Thymus (tissue), 11 donors: ENCODE measurements around the gene MOXD1. TPM values are rescaled to one million over a fixed set of nuclear protein-coding genes. Genes with fewer than 3 reads are reported as not detected.
"Not testable (repeated sequence)": the region's sequence is repeated elsewhere in the genome, so short reads cannot be mapped to it uniquely, and the experiment has no call there.

Experiments
- DNase-seq, 9 donors: peaks; one replicate each; pipeline ENCODE4 v3.0.0-alpha.2; 2013; ENCODE audit warnings: low spot score in 9 of 9, low read depth in 6 of 9, missing footprints in 1 of 9
- H3K27ac ChIP-seq, 2 donors: one replicate each; pipeline ENCODE4 v1.5.1; 2013; ENCODE audit warnings: control low read depth in 1 of 2, low read depth in 1 of 2, low read length in 1 of 2, mild to moderate bottlenecking in 1 of 2, moderate library complexity in 1 of 2
- H3K27me3 ChIP-seq, 2 donors: one replicate each; pipeline ENCODE4 v1.5.1; 2013; ENCODE audit warnings: low read length in 1 of 2; ENCODE audit not compliant: control insufficient read depth in 2 of 2, insufficient read depth in 1 of 2
- H3K36me3 ChIP-seq, 2 donors: one replicate each; pipeline ENCODE4 v1.5.1; 2013; ENCODE audit warnings: low read length in 1 of 2, mild to moderate bottlenecking in 1 of 2, moderate library complexity in 1 of 2; ENCODE audit not compliant: control insufficient read depth in 2 of 2, insufficient read depth in 2 of 2
- H3K4me1 ChIP-seq, 2 donors: one replicate each; pipeline ENCODE4 v1.5.1; 2013; ENCODE audit warnings: low read length in 2 of 2; ENCODE audit not compliant: control insufficient read depth in 2 of 2, insufficient read depth in 2 of 2
- H3K4me3 ChIP-seq, 2 donors: one replicate each; pipeline ENCODE4 v1.5.1; 2013; ENCODE audit warnings: low read length in 2 of 2, control low read depth in 1 of 2, mild to moderate bottlenecking in 1 of 2
- H3K9me3 ChIP-seq, 2 donors: one replicate each; pipeline ENCODE4 v1.5.1; 2013; ENCODE audit warnings: low read length in 1 of 2, mild to moderate bottlenecking in 1 of 2; ENCODE audit not compliant: control insufficient read depth in 2 of 2, insufficient read depth in 1 of 2
- WGBS: extraction: QIAGEN DNeasy Blood & Tissue Kit; methylation state at CpG from one replicate; pipeline ENCODE4 v1.1.7; 2013; 5-methylcytosine and 5-hydroxymethylcytosine counted together
- polyA plus RNA-seq: library from polyadenylated mRNA; stranded (reverse); fragments of 200-250 nt; gene quantifications from one replicate; pipeline ENCODE4 v1.2.3, GENCODE V29; 2013
- total RNA-seq: library from RNA; stranded (reverse); fragments of 120-200 nt; gene quantifications from one replicate; pipeline ENCODE4 v1.2.4, GENCODE V29; 2013
- donor health status: healthy.

Gene MOXD1
- total and polyA plus RNA-seq, 2 donors, result 1.9 to 3.2 TPM

DNA sequence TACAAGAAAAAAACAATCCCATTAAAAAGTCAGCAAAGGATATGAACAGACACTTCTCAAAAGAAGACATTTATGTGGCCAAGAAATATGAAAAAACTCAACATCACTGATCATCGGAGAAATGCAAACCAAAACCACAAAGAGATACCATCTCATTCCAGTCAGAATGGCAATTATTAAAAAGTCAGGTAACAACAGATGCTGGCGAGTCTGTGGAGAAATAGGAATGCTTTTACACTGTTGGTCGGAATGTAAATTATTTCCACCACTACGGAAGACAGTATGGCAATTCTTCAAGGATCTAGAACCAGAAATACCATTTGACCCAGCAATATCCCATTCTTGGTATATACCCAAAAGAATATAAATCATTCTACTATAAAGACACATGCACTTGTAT, 91.1 kb downstream of the MOXD1 start:
- WGBS, result 83% methylated on average over 4 of the region's 4 CpGs
- not testable (repeated sequence) for H3K4me3 ChIP-seq, H3K9me3 ChIP-seq, DNase-seq, H3K4me1 ChIP-seq, H3K27ac ChIP-seq, H3K36me3 ChIP-seq, H3K27me3 ChIP-seq

DNA sequence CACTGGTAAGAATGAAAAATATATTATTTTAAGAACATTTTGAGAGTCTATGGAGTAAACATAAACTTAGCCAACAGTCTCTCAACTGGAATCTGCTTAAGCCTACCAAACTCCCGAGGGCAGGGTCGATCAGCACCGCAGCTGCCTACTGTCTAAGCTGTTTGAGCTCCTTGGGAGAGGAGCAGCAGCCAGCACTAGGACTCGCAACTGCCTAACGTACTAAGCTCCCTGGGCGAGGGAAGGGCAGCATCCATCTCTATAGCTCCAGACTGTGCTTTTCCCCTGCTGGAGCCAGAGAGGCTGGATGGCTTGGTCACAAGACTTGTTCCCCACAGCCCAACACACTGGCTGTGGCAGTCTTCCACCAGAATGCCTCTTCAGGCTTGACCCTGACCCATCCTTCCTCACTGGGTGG, 96.4 kb downstream of the MOXD1 start:
- no peak for DNase-seq
- H3K4me3 ChIP-seq, result no peak overlapping the region
- peaks cover 0 to 6% of the 10 kb centered on the region in 2 donors for H3K9me3 ChIP-seq
- H3K36me3 ChIP-seq, result no peaks in the 10 kb centered on the region
- H3K27me3 ChIP-seq, result no peaks in the 10 kb centered on the region
- no peaks in the 10 kb centered on the region for H3K4me1 ChIP-seq
- WGBS, result 96% methylated on average over 6 of the region's 6 CpGs
- no peak overlapping the region for H3K27ac ChIP-seq

DNA sequence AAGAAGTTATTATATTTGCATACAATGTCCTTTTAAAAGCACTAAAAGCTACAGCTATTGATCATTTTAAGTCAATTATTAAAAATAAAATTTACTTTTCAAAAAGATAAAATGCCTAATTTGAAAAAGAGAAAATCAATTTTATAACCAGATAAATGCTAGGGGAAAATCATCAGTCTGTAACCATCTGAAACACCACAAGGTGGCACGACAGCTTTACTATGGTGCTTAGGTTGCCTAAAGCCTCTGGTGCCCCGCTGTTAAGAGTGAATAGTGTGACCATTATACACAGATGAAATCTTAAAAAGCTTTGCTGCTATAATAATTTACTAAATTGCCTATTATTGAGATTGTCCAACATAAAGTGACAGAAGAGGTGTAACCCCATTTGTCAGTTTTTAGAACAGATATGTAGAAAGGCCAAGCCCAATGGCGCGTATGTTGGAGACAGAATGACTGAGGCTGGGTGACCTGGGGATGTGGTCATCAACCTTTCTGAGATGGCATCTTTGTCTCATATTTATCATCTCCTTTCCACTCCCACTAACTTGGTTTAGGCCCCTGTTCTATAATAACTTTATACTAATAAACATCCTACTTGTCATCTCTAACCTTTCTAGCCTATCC, 100.8 kb downstream of the MOXD1 start:
- DNase-seq, result peak in 2 of 9 donors; percentile 8 to 12

DNA sequence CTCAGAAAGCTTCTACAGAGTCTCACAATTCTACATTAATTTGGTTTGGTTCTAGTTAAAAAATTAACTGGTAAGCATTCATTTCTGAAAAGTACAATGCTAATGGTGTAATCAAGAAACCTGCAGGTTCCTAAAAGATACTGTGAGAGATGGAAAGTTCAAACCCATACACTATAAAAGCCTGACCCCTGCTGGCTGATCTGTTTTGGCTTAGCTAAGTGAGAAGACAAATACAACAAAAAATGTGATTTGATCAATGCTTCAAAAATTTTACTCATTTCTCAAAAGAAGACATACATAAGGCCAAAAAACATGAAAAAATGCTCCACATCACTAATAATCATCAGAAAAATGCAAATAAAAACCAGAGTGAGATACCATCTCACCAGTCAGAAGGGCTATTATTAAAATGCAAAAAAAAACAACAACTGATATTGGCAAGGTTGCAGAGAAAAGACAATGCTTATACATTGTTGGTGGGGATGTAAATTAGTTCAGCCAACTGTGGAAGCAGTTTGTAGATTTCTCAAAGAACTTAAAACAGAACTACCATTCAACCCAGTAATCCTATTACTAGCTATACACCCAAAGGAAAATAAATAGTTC, 102.8 kb downstream of the MOXD1 start:
- DNase-seq, result peak in 6 of 9 donors; percentile 3 to 54 (median 17)
- no peak overlapping the region for H3K27ac ChIP-seq
- H3K36me3 ChIP-seq, result no peaks in the 10 kb centered on the region
- no peaks in the 10 kb centered on the region for H3K4me1 ChIP-seq
- no peaks in the 10 kb centered on the region for H3K27me3 ChIP-seq
- no peaks in the 10 kb centered on the region for H3K9me3 ChIP-seq
- H3K4me3 ChIP-seq, result no peak overlapping the region

More for the DNA sequence above, 100.8 kb downstream of the MOXD1 start:
- WGBS, result 68% methylated on average over 4 of the region's 4 CpGs
- Histone ChIP-seq H3K4me3 (no peak overlapping the region), H3K36me3 (no peaks in the 10 kb centered on the region), H3K27me3 (no peaks in the 10 kb centered on the region), H3K9me3 (peaks cover 0 to 6% of the 10 kb centered on the region in 2 donors), H3K4me1 (no peaks in the 10 kb centered on the region), H3K27ac (no peak overlapping the region)

DNA sequence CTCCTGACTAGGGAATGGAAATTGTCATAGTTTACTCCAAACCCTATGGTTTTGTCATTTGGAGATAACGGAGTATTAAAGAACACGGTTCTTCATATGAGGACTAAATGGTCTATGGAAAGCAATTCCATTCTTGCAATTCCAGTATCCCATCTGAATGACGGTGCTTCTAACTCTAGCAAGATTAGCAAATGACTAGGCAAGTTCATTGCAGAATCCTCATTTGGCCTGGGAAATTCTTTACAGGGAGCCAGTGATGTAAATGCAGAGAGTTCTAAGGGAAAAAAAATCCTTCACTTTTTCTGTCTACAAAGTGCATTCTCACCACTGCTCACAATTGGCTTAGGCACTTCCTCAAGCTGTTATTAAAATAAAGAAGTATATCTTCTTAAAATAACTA, 111.5 kb downstream of the MOXD1 start:
- no peaks in the 10 kb centered on the region for H3K36me3 ChIP-seq
- H3K27ac ChIP-seq, result no peak overlapping the region
- no peak for DNase-seq
- no peak overlapping the region for H3K4me3 ChIP-seq
- no peaks in the 10 kb centered on the region for H3K27me3 ChIP-seq
- WGBS, result 82% methylated on average over 3 of the region's 3 CpGs
- H3K9me3 ChIP-seq, result no peaks in the 10 kb centered on the region
- no peaks in the 10 kb centered on the region for H3K4me1 ChIP-seq

DNA sequence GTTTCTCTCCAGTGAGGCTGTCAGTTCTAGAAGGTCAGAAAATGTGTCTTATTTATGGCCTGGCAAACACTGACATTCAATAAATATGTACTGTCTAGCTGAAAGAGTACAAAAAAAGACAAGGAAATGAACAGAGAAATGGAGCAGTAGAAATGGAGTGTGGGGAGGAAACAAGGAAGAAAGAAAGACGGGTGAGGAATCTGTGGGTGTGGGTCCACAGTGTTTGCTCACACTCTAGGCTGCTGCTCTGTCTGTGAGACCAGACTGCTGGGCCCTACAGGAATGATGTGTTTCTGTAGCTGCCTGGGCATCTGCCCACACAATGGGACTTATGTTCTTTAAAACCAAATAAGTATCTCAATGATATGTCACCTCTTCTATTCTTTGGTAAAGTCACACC, 114.2 kb downstream of the MOXD1 start:
- Histone ChIP-seq H3K27me3 (no peaks in the 10 kb centered on the region), H3K4me1 (no peaks in the 10 kb centered on the region), H3K36me3 (no peaks in the 10 kb centered on the region), H3K4me3 (no peak overlapping the region), H3K9me3 (no peaks in the 10 kb centered on the region), H3K27ac (no peak overlapping the region)
- DNase-seq, result no peak
- WGBS, result 44% methylated on average over 1 of the region's 1 CpG

DNA sequence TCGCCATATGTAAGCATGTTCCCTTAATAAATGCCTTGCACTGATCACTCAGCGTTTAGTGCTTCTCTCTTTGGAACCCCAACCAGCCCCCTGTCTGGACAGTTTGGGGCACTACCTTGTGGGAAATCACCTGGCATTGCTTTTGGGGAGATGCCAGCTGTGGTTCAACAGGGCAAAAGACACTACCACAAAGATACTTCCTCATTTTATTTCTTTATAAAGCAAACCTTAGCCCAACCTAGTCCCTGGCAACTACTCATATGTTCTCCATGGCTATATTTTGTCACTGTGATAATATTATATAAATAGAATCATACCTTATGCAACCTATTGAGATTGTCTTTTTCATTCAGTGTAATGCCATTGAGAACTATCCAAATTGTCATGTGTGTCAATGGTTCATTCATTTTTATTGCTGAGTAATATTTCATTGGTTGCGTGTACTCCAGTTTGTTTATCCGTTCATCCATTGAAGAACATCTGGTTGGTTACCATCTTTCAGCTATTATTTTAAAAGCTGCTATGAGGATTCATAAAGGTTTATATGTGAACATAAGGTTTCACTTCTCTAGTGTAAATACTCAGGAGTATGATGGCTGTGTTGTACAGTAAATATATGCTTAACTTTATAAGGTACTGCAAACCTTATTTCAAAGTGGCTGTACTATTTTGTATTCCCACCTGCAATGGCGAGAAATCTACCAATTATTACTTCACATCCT, 114.8 kb downstream of the MOXD1 start:
- Histone ChIP-seq H3K9me3 (no peaks in the 10 kb centered on the region), H3K27me3 (no peaks in the 10 kb centered on the region), H3K27ac (no peak overlapping the region), H3K4me1 (no peaks in the 10 kb centered on the region), H3K36me3 (no peaks in the 10 kb centered on the region), H3K4me3 (no peak overlapping the region)
- DNase-seq, result no peak
- WGBS, result 70% methylated on average over 5 of the region's 5 CpGs

DNA sequence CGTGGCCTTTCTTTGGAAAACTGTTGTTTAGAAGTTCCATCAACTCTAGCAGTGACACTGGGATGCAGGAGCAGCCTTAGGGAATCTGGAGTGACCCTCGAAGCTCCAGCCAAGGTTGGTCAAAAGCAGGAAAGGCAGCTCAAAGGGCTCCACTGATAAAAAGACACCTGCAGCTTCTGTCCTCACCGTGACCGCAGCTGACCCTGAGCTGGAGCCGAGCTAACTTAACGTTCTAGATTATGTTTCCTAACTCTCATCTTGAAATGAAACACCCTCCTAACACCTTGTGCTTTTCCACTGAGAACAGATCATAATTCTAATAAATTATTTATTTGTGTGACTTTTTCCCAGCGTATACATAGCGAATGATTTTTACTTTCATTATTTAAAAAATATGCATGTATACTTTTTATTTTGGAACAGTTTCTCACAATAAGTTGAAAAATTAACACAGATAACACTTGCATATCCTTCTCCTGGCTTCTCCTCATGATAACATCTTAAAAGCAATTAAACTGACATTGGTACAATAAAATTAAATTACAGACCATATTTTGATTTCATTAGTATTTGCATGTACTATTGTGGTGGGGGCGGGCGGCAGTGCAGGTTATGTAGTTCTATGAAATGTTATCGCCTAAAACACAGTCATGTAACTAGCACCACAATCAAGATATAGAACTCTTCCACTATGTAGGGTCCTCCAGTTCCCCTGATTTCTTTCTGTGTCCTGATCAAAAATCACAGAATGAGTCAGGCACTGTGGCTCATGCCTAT, 116.1 kb downstream of the MOXD1 start:
- H3K27me3 ChIP-seq, result no peaks in the 10 kb centered on the region

DNA sequence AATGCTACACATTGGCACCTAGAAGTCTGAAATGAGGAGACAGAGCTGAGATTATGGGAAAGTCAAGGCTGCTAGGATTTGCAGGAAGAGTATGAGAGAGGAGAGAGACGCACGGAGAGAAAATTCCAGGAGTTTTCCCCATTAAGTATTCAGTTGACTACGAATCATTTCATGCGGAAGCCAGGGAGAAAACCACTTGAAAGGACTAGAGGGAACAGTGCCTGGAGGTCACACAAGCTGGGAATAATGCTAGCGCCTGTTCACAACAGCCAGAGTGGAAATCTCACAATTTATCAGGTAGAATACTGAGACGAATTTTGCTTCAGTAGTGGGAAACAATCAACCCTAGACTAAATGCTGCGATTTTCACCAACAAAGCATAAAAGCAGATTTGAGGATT, 118.6 kb downstream of the MOXD1 start:
- WGBS, result 97% methylated on average over 7 of the region's 7 CpGs
- Histone ChIP-seq H3K4me3 (no peak overlapping the region), H3K27me3 (no peaks in the 10 kb centered on the region), H3K27ac (no peak overlapping the region), H3K9me3 (no peaks in the 10 kb centered on the region), H3K4me1 (no peaks in the 10 kb centered on the region), H3K36me3 (no peaks in the 10 kb centered on the region)
- DNase-seq, result no peak

More for the DNA sequence above, 116.1 kb downstream of the MOXD1 start:
- H3K36me3 ChIP-seq, result no peaks in the 10 kb centered on the region
- no peak for DNase-seq
- no peak overlapping the region for H3K4me3 ChIP-seq
- no peaks in the 10 kb centered on the region for H3K9me3 ChIP-seq
- no peaks in the 10 kb centered on the region for H3K4me1 ChIP-seq
- WGBS, result 90% methylated on average over 11 of the region's 11 CpGs
- no peak overlapping the region for H3K27ac ChIP-seq
